Measurements from ENCODE around the gene JAKMIP1.

The JAKMIP1 gene

DNA sequence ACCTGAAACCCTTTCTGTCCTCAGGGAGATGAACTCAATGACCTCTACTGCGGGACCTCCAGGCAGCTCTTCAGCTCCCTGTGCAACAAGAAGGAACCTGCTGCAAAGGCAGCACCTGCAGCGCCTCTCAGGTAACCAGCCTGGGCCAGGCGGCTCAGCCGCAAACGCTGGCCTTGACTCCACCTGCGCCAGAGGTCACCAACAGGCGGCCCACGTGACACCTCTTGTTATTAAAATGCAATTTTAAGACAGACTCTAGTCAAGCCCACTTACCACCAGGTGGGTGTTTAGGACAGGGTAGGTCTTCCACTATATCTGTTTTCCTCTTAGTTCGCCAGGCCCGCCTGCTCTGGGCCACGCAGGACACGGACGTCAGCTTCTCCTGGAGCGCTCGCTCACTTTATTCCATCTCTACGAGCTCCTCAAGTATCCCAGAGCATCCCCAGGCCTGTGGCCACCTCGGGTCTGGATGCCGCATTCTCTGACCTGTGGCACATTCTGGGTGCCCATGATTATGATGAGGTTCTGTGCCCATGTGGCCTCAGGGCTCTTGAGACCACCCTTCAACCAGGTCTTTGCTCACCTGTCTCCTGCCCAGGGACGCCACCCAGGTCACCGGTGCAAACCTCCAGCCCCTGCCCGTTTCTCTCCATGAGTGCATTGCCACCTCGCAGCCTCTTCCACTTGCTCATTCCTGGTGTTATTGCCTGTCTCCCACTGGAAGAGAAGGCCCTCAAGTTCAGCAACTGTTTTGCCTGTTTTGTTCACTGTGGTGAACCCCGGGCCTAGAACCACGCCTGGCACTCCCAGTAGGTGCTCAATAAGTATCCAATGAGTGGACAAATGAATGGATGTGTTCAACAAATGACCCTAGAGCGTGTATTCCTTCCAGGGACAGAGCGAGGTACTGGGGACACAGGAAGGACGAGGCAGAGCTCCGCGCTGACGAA lies 32.8 kb upstream of the JAKMIP1 start:
- H3K36me3 Mint-ChIP-seq (ENCODE audit: low read depth), result no peaks in the 10 kb centered on the region
- H3K4me1 Mint-ChIP-seq (ENCODE audit: low read depth), result no peaks in the 10 kb centered on the region
- H3K9me3 Mint-ChIP-seq, result no peaks in the 10 kb centered on the region
- H3K27ac Mint-ChIP-seq, result no peak overlapping the region
- H3K27me3 Mint-ChIP-seq, result peaks cover 4% of the 10 kb centered on the region
- no peak overlapping the region for H3K4me3 Mint-ChIP-seq

GRCh38 chr4:6231663-6232165 lies 31.4 kb upstream of the JAKMIP1 start:
- peaks cover 4% of the 10 kb centered on the region for H3K27me3 Mint-ChIP-seq
- H3K4me3 Mint-ChIP-seq, result no peak overlapping the region
- no peaks in the 10 kb centered on the region for H3K36me3 Mint-ChIP-seq (ENCODE audit: low read depth)
- no peaks in the 10 kb centered on the region for H3K4me1 Mint-ChIP-seq (ENCODE audit: low read depth)
- H3K9me3 Mint-ChIP-seq, result no peaks in the 10 kb centered on the region
- no peak overlapping the region for H3K27ac Mint-ChIP-seq

DNA sequence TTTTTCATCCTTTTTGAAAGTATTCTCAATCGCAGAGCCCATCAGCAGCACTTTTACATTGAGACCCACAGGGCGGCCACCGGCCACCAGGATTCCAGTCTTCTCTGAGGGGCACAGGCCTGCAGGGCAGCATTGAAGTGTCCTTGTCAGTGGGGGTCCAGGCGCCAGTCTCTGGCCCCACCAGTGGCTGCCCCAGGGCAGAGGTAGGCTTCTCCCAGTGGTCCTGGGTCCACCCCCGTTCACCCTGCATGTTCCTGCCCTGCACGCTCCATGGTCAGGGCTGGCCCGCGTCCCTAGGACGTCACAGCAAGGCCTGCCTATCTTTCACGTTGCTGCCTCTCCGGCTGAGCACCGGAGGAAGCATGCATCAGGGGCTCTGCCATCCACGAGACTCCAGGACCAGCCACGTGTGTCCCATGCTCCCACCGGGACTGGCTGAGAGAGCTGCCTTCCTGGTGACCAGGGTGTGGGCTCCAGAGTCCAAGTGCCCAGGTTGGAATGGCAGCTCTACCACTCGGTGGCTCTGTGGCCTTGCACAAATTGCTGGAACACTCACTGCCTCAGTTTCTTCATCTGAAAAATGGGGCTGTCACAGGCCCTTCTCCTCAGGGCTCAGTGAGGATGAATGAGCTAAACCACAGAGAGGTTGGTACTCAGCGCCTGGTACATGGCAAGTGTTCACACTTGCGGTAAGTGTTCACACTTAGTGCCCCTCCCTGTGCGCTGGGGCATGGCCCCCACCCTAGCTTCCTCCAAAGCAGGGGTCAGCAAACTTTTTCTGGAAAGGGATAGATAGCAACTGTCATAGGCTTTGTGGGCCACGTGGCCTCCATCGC lies 30.7 kb upstream of the JAKMIP1 start:
- Mint-ChIP-seq H3K4me1 (ENCODE audit: low read depth) (no peaks in the 10 kb centered on the region), H3K9me3 (no peaks in the 10 kb centered on the region), H3K36me3 (ENCODE audit: low read depth) (no peaks in the 10 kb centered on the region), H3K4me3 (no peak overlapping the region), H3K27ac (no peak overlapping the region), H3K27me3 (peaks cover 5% of the 10 kb centered on the region)

- H3K4me1 Mint-ChIP-seq (ENCODE audit: low read depth), result no peaks in the 10 kb centered on the region
- H3K4me3 Mint-ChIP-seq, result no peak overlapping the region
Measured at GRCh38 chr4:6230502-6230785, 30.1 kb upstream of the JAKMIP1 start.

GRCh38 chr4:6229671-6230501 lies 29.5 kb upstream of the JAKMIP1 start:
- Mint-ChIP-seq H3K27ac (no peak overlapping the region), H3K9me3 (no peaks in the 10 kb centered on the region), H3K4me1 (ENCODE audit: low read depth) (no peaks in the 10 kb centered on the region), H3K36me3 (ENCODE audit: low read depth) (no peaks in the 10 kb centered on the region), H3K4me3 (no peak overlapping the region), H3K27me3 (peaks cover 12% of the 10 kb centered on the region)

More at GRCh38 chr4:6230502-6230785, 30.1 kb upstream of the JAKMIP1 start:
- H3K27me3 Mint-ChIP-seq, result peaks cover 8% of the 10 kb centered on the region
- H3K36me3 Mint-ChIP-seq (ENCODE audit: low read depth), result no peaks in the 10 kb centered on the region
- no peaks in the 10 kb centered on the region for H3K9me3 Mint-ChIP-seq
- H3K27ac Mint-ChIP-seq, result no peak overlapping the region

- H3K9me3 Mint-ChIP-seq, result no peaks in the 10 kb centered on the region
- H3K36me3 Mint-ChIP-seq (ENCODE audit: low read depth), result no peaks in the 10 kb centered on the region
- H3K4me1 Mint-ChIP-seq (ENCODE audit: low read depth), result no peaks in the 10 kb centered on the region
- no peak overlapping the region for H3K27ac Mint-ChIP-seq
- no peak overlapping the region for H3K4me3 Mint-ChIP-seq
- peaks cover 17% of the 10 kb centered on the region for H3K27me3 Mint-ChIP-seq
Measured at GRCh38 chr4:6229095-6229494, 28.7 kb upstream of the JAKMIP1 start.

GRCh38 chr4:6228158-6229067 lies 28.1 kb upstream of the JAKMIP1 start:
- Mint-ChIP-seq H3K27ac (no peak overlapping the region), H3K9me3 (no peaks in the 10 kb centered on the region), H3K27me3 (peaks cover 23% of the 10 kb centered on the region)

GRCh38 chr4:6227412-6228157 lies 27.2 kb upstream of the JAKMIP1 start:
- Mint-ChIP-seq H3K27ac (no peak overlapping the region), H3K4me1 (ENCODE audit: low read depth) (no peaks in the 10 kb centered on the region), H3K27me3 (peaks cover 32% of the 10 kb centered on the region), H3K9me3 (no peaks in the 10 kb centered on the region), H3K36me3 (ENCODE audit: low read depth) (no peaks in the 10 kb centered on the region), H3K4me3 (no peak overlapping the region)

More at GRCh38 chr4:6228158-6229067, 28.1 kb upstream of the JAKMIP1 start:
- no peaks in the 10 kb centered on the region for H3K4me1 Mint-ChIP-seq (ENCODE audit: low read depth)
- no peaks in the 10 kb centered on the region for H3K36me3 Mint-ChIP-seq (ENCODE audit: low read depth)
- no peak overlapping the region for H3K4me3 Mint-ChIP-seq

DNA sequence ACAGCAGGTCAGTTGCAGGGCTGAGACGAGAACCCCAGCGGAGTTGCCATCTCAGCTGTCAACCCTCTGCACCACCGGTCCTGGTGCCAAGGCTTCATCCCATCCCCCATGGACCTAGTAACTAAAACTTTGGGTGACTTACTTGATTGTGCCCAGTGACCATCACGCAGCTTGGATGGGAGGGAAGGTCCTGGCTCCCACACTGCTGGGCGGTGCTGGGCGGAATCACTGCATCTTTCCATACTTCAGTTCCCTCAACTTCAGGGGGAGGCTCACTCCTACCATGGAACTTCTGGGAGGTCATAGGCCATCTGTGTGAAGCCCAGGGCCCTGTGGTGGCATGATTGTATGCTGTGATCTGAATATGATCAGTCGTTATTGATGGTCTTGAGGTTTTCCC lies 26.2 kb upstream of the JAKMIP1 start:
- Mint-ChIP-seq H3K9me3 (no peaks in the 10 kb centered on the region), H3K27ac (no peak overlapping the region), H3K27me3 (peaks cover 36% of the 10 kb centered on the region), H3K4me3 (no peak overlapping the region), H3K4me1 (ENCODE audit: low read depth) (no peaks in the 10 kb centered on the region), H3K36me3 (ENCODE audit: low read depth) (no peaks in the 10 kb centered on the region)

DNA sequence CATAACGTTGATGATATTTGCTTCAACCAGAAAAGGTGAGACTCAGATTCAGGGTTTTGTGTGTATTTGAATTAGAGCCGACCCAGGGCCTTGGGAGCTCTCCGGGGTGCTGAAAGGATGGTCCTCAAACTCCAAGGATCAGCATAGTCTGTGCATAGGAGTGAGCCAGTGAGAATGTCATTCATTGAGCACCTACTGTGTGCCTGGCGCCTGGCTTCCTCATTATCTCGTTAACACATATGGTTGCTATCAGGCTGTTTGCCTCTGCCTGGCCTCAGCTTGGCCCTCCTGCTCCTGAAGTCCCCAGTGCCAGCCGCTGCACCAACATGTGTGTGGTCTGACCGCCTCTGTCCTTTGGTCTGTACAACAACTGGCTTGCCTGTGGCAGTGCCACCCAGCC lies 25.1 kb upstream of the JAKMIP1 start:
- Mint-ChIP-seq H3K36me3 (ENCODE audit: low read depth) (no peaks in the 10 kb centered on the region), H3K9me3 (no peaks in the 10 kb centered on the region), H3K4me3 (no peak overlapping the region), H3K4me1 (ENCODE audit: low read depth) (no peaks in the 10 kb centered on the region), H3K27me3 (peaks cover 46% of the 10 kb centered on the region), H3K27ac (no peak overlapping the region)

GRCh38 chr4:6224735-6225134 lies 24.4 kb upstream of the JAKMIP1 start:
- Mint-ChIP-seq H3K27me3 (peaks cover 49% of the 10 kb centered on the region), H3K9me3 (no peaks in the 10 kb centered on the region), H3K27ac (no peak overlapping the region), H3K4me1 (ENCODE audit: low read depth) (no peaks in the 10 kb centered on the region), H3K36me3 (ENCODE audit: low read depth) (no peaks in the 10 kb centered on the region), H3K4me3 (no peak overlapping the region)

DNA sequence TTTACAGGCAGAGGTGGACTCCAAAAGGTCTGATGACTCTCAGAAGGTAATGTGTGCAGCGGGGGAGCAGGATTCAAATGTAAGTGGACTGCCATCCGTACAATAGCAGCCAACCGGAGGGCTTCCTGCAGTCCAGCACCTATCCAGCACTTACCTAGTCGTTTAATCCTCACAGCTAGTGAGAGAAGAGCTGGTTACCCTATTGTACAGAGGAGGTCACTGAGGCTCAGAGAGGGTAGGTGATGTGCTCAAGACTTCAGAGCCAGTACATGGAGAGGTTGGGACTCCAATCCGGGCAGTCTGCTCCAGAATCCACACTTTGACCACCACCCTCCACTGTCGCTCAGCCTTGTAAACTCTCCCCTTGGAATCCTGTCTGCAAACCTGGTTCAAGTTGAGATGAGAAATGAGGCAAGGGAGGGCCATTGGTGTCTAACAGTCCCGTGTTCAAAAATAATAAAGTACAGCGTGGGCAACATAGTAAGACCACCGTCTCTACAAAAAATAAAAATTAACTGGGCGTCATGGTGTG lies 22.5 kb upstream of the JAKMIP1 start:
- Mint-ChIP-seq H3K27me3 (peaks cover 56% of the 10 kb centered on the region), H3K4me3 (no peak overlapping the region), H3K36me3 (ENCODE audit: low read depth) (no peaks in the 10 kb centered on the region), H3K9me3 (no peaks in the 10 kb centered on the region), H3K27ac (no peak overlapping the region), H3K4me1 (ENCODE audit: low read depth) (no peaks in the 10 kb centered on the region)
